GM21529 (cell line): Measurements from ENCODE around the gene CMC2.

Experiments used
- ATAC-seq: cut with Tn5 transposase; IDR thresholded peaks from one replicate; pipeline ENCODE4 v1.9.1; 2021; ENCODE audit not compliant: unreplicated experiment

CMC2 gene

GRCh38 chr16:81006813-81007695, at the start of gene CMC2, which contains the start of gene CENPN:
Gene CMC2, minus strand, starts transcription at chr16:81006885. Its CDS starts 9,491 bp downstream, at chr16:80997394.
Gene CENPN, plus strand, starts transcription at chr16:81007214. Its CDS starts 4,726 bp downstream, at chr16:81011940.
- peak; percentile 86 for ATAC-seq

GRCh38 chr16:81053761-81054160, 47.1 kb upstream of the CMC2 start:
- no peak for ATAC-seq

DNA sequence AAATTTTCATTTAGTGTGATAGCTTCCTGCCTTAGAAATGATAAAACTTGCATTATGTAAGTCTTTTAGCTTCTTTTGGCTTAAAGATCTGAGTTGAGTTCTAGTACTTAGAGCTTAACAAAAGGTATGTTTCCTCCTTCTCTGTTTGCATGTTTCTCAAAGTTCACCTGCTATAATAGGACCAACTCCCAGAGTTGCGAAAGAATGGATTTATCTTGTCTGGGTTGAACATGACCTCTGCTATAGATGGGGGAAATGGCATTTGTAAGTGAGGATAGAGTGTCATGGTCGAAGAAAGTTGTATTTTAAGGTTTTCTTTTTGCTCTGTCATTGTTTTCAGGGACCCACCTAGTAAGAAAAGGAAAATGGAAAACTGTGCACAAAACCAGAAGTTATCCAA, 36.1 kb upstream of the CMC2 start:
- ATAC-seq, result no peak

GRCh38 chr16:81041696-81042095, 35.0 kb upstream of the CMC2 start:
- no peak for ATAC-seq

GRCh38 chr16:81040842-81041241, 34.2 kb upstream of the CMC2 start:
- no peak for ATAC-seq

- no peak for ATAC-seq
Observed at GRCh38 chr16:81040131-81040530, 33.4 kb upstream of the CMC2 start.

DNA sequence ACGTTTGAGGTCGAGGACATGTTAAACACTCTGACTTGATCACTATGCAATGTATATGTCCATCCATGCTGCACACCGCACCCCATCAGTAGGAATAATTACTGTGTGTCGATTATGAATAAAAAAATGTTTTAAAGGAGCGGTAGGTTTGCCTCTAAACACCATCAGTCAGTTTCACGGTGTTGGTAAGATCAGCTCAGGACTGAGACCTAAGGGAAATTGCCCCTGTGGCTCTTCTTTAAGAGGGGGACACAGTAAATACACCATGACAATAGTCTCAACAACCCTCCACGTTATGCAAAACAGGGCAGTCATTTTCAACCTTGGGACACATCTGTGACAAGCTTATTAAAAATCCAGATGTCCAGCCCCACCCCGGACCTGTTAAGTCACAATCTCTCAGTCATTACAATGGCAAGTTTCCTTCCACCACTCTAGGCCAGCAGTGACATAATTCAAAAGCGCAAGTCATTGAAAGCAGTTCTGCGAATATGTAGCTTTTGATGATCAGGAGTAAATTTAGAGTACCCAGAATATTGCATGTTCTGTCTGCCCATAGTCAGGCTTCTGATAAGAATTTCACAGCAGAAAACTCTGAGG, 30.2 kb upstream of the CMC2 start:
- ATAC-seq, result no peak

GRCh38 chr16:81035975-81036750, 29.5 kb upstream of the CMC2 start:
- ATAC-seq, result peak; percentile 45

GRCh38 chr16:81035398-81035974, 28.8 kb upstream of the CMC2 start, which contains the start of gene ATMIN:
Gene ATMIN, plus strand, starts transcription at chr16:81035842. Its CDS starts 29 bp downstream, at chr16:81035871.
- peak; percentile 89 for ATAC-seq

GRCh38 chr16:81029930-81030604, 23.4 kb upstream of the CMC2 start:
- ATAC-seq, result no peak

GRCh38 chr16:81026429-81026828, 19.7 kb upstream of the CMC2 start:
- ATAC-seq, result no peak

- ATAC-seq, result no peak
Observed at GRCh38 chr16:81018496-81018895, 11.8 kb upstream of the CMC2 start.

DNA sequence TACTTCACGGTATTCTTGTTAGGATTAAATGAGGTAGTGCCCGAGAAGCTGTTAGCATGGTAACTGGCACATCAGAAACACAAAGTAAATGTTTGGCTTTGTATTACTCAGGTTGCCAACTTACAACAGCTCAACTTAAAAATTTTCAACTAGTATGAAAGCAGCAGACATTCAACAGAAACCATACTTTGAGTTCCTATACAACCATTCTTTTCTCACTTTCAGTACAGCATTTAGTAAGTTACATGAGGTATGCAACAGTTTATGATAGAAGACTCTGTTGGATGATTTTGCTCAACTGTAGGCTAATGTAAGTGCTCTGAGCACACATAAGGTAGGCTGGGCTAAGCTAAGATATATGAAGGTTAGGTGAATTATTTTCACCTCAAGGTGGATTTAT, 8.0 kb upstream of the CMC2 start:
- ATAC-seq, result no peak

- ATAC-seq, result no peak
Observed at GRCh38 chr16:81012974-81013373, 6.3 kb upstream of the CMC2 start.

- ATAC-seq, result no peak
Observed at GRCh38 chr16:81008505-81008789, 1.8 kb upstream of the CMC2 start.

DNA sequence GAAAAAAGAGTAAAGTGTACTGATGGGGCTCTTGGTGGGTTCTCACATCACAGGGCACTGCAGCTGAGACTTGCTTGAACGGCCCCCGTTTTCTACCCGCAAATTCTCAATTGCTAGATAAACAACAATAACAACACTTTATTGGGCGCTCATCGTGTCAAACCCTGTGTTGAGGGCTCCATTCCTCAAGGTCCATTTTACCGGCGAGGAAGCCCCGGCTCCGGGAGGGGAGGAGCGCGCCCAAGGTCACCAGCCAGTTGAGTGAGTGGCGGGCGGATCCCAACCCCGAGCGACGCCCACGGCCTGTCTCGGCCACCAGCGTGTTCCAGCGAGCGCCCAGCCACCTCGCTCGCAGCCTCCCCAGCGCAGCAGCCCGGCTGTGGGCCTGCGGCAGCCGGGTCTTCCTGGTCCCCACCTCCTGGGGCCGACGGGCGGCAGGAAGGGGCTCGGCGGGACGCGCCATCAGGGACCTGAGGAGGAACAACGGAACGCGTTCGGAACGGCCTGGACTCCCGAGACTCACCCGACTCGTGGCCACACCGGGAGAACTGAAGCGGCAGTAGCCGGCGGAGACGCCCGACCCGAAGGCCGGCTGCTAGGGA, 373 bp downstream of the CMC2 start:
- peak; percentile 35 for ATAC-seq

DNA sequence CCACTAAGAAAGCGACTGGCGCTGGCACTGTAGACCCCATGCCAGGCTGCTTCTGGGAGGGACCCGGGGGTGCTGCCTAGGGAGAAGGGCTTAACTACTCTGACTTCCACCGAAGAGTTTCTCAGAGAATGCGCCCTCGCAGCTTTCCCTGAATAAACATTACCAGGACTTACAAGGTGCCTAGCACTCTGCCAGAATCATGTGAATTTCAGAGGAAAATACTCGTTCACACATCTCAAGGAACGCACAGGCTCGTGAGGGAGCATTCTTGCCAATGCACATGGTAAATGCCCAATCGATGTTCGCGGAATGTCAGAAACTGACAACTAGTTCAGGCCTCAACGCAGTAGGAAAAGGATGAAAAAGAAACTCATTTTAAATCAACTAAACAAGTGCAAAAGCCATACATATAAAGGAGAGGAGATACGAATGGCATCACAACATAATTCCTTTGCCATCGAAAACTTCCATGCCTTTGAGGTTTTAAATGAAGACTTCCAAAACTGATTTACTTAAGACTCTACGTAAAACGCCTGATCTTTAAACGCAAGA, 999 bp downstream of the CMC2 start:
- ATAC-seq, result no peak

GRCh38 chr16:81004646-81005353, 1.9 kb downstream of the CMC2 start:
- no peak for ATAC-seq
